A549 (cell line): ENCODE data around the gene RNF34. TPM values are rescaled to one million over a fixed set of nuclear protein-coding genes. Genes with fewer than 3 reads are reported as not detected.

Experiments
- ATAC-seq, 2 experiments: fragments of 200-7000 bp in 1 of 2; fragments of >200 bp in 1 of 2; cut with Nextera tagmentation in 1 of 2; cut with Tn5 transposase in 1 of 2; 3 replicates each; pipeline versions ENCODE4 v1.8.0 to v1.9.1; 2018 to 2020; ENCODE audit warnings: mild to moderate bottlenecking in 1 of 2, moderate library complexity in 1 of 2
- CTCF ChIA-PET: fragments of 300-600 bp; sonication (Branson Sonifier 250); formaldehyde crosslinking; extraction: SDS; loops from one replicate; lab custom pipeline; 2021; ENCODE audit warnings: antibody characterized with exemption, inconsistent platforms; lab: Yijun Ruan, JAX
- POLR2A ChIA-PET: fragments of 350-600 bp; formaldehyde crosslinking; extraction: SDS; loops from one replicate; lab custom pipeline; 2021; ENCODE audit warnings: antibody characterized with exemption, inconsistent platforms; lab: Yijun Ruan, JAX
- DNase-seq, 2 experiments: peaks; one replicate each; pipeline versions ENCODE4 v3.0.0 to v3.0.0-alpha.2; 2011 to 2016; ENCODE audit warnings: low read depth in 1 of 2, low spot score in 1 of 2
- FAIRE-seq: peaks from 2 replicates; lab custom pipeline; 2011; peaks lifted over from hg19 to GRCh38; lab: Jason Lieb, UNC
- H3K27ac ChIP-seq, 2 experiments: fragments of >200 bp; sonication (Bioruptor Twin); formaldehyde crosslinking; 3 replicates each; pipeline ENCODE4 v1.5.1; 2016 to 2017
- H3K4me1 ChIP-seq: fragments of >200 bp; sonication (Bioruptor Twin); formaldehyde crosslinking; 3 replicates; pipeline ENCODE4 v1.6.1; 2016
- H3K4me2 ChIP-seq: fragments of >200 bp; sonication (Bioruptor Twin); formaldehyde crosslinking; 3 replicates; pipeline ENCODE4 v1.6.1; 2016
- H3K4me3 ChIP-seq: fragments of >200 bp; sonication (Bioruptor Twin); formaldehyde crosslinking; 3 replicates; pipeline ENCODE4 v1.5.1; 2016
- H3K9me3 ChIP-seq: fragments of >200 bp; sonication (Bioruptor Twin); formaldehyde crosslinking; 3 replicates; pipeline ENCODE4 v1.6.1; 2016
- ATOH8 ChIP-seq: fragments of 250-450 bp; sonication (Bioruptor Pico); IDR thresholded peaks from 2 replicates; pipeline ENCODE4 v1.5.0; 2020; ENCODE audit warnings: low read depth, mild to moderate bottlenecking, moderate library complexity
- EHF ChIP-seq: fragments of 250-450 bp; sonication (Bioruptor Pico); IDR thresholded peaks from 2 replicates; pipeline ENCODE4 v1.5.0; 2020; ENCODE audit warnings: mild to moderate bottlenecking
- FOSL2 ChIP-seq, 2 experiments: fragments of 450-650 bp in 1 of 2; fragments of >200 bp in 1 of 2; sonication (Bioruptor Twin) in 1 of 2; formaldehyde crosslinking; IDR thresholded peaks; 2 replicates each; pipeline versions ENCODE4 v1.5.0 to v1.6.1; 2016 to 2020; ENCODE audit warnings: mild to moderate bottlenecking in 1 of 2, moderate library complexity in 1 of 2
- FOXS1 ChIP-seq: fragments of 250-450 bp; sonication (Bioruptor Pico); IDR thresholded peaks from 2 replicates; pipeline ENCODE4 v1.5.0; 2020; ENCODE audit warnings: mild to moderate bottlenecking, moderate library complexity
- HDAC2 ChIP-seq: fragments of 200-600 bp; sonication (generic); IDR thresholded peaks from 2 replicates; pipeline ENCODE4 v1.6.1; 2016
- HOXA7 ChIP-seq: fragments of 250-450 bp; sonication (Bioruptor Pico); IDR thresholded peaks from 2 replicates; pipeline ENCODE4 v1.5.0; 2020; ENCODE audit warnings: mild to moderate bottlenecking, moderate library complexity
- HOXB5 ChIP-seq: fragments of 250-450 bp; sonication (Bioruptor Pico); IDR thresholded peaks from 2 replicates; pipeline ENCODE4 v1.5.0; 2020; ENCODE audit warnings: mild to moderate bottlenecking, moderate library complexity
- MAZ ChIP-seq: fragments of 150-350 bp; IDR thresholded peaks from 2 replicates; pipeline ENCODE4 v1.6.1; 2014; ENCODE audit warnings: antibody characterized with exemption, low read depth, low read length, borderline replicate concordance
- NPAS2 ChIP-seq: fragments of 250-450 bp; sonication (Bioruptor Pico); IDR thresholded peaks from 2 replicates; pipeline ENCODE4 v1.8.0; 2022; ENCODE audit warnings: mild to moderate bottlenecking, moderate library complexity, borderline replicate concordance
- NR3C1 ChIP-seq: fragments of >200 bp; sonication (Bioruptor Twin); formaldehyde crosslinking; IDR thresholded peaks from 3 replicates; pipeline ENCODE4 v1.6.1; 2017
- PHF8 ChIP-seq: fragments of 200-600 bp; sonication (generic); IDR thresholded peaks from 2 replicates; pipeline ENCODE4 v1.6.1; 2016; ENCODE audit warnings: low read depth, mild to moderate bottlenecking, antibody characterized with exemption, moderate library complexity, borderline replicate concordance
- POLR2AphosphoS2 ChIP-seq: conservative IDR thresholded peaks from 2 replicates; pipeline ENCODE4 v1.6.1; 2012; ENCODE audit warnings: low read length, improper control_type of control experiment, inconsistent platforms
- RAD21 ChIP-seq, 2 experiments: fragments of >200 bp in 1 of 2; sonication (Bioruptor Twin) in 1 of 2; formaldehyde crosslinking in 1 of 2; IDR thresholded peaks in 1 of 2; conservative IDR thresholded peaks in 1 of 2; 2 replicates in 1 of 2; 3 replicates in 1 of 2; pipeline ENCODE4 v1.6.1; 2012 to 2018; ENCODE audit warnings: inconsistent platforms in 1 of 2
- SREBF2 ChIP-seq: fragments of 450-650 bp; IDR thresholded peaks from 2 replicates; pipeline ENCODE4 v1.6.1; 2014; ENCODE audit warnings: mild to moderate bottlenecking, moderate library complexity
- ZFP36 ChIP-seq: fragments of 450-650 bp; IDR thresholded peaks from 2 replicates; pipeline ENCODE4 v1.6.1; 2014; ENCODE audit warnings: borderline replicate concordance; ENCODE audit not compliant: partially characterized antibody
- WGBS: methylation state at CpG from one replicate; pipeline ENCODE4 v1.1.6; 2017; ENCODE audit errors: missing lambda C conversion rate; 5-methylcytosine and 5-hydroxymethylcytosine counted together
- polyA plus RNA-seq, 4 experiments: library from polyadenylated mRNA; depleted of rRNA in 3 of 4; stranded (reverse); fragments of >200 nt; fragmentation: RNase III in 1 of 4; extraction: RNeasy Plus Mini Kit Qiagen cat#74134 plus additional on column Dnase treatment in 1 of 4; gene quantifications; 2 replicates in 3 of 4; 3 replicates in 1 of 4; pipeline ENCODE4 v1.2.3, GENCODE V29; 2011 to 2017
- TF ChIP-seq, protein P1 (sequence below): IDR thresholded peaks from 2 replicates; pipeline ENCODE4 v1.6.1; 2012
- TF ChIP-seq, protein P2 (sequence below): fragments of >200 bp; sonication (Bioruptor Twin); formaldehyde crosslinking; IDR thresholded peaks from 3 replicates; pipeline ENCODE4 v1.5.1; 2016
- TF ChIP-seq, protein P3 (sequence below): fragments of >200 bp; sonication (Bioruptor Twin); formaldehyde crosslinking; IDR thresholded peaks from 2 replicates; pipeline ENCODE4 v1.6.1; 2016
- TF ChIP-seq, protein P4 (sequence below): fragments of 200-600 bp; sonication (generic); IDR thresholded peaks from 2 replicates; pipeline ENCODE4 v1.6.1; 2016; ENCODE audit warnings: antibody characterized with exemption, mild to moderate bottlenecking, moderate library complexity
- TF ChIP-seq, protein P5 (sequence below): fragments of 250-450 bp; sonication (Bioruptor Pico); IDR thresholded peaks from 2 replicates; pipeline ENCODE4 v1.5.0; 2021; ENCODE audit warnings: mild to moderate bottlenecking, moderate library complexity, borderline replicate concordance

Gene RNF34
- polyA plus RNA-seq, 2 of the 4 experiments (the other 2 are of a cell fraction) = 44.5 to 59.4 TPM

GRCh38 chr12:121390856-121391255 is 9.1 kb upstream of the RNF34 start:
- Histone ChIP-seq H3K9me3 (no peaks in the 10 kb centered on the region), H3K27ac (no peak overlapping the region), H3K4me1 (peaks cover 7% of the 10 kb centered on the region; the same call in 2 of the 3 replicates), H3K4me3 (no peak overlapping the region), H3K4me2 (no peak overlapping the region)
- 80% methylated on average over 2 of the region's 2 CpGs for WGBS
- TF ChIP-seq, protein P1, sequence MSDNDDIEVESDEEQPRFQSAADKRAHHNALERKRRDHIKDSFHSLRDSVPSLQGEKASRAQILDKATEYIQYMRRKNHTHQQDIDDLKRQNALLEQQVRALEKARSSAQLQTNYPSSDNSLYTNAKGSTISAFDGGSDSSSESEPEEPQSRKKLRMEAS = no peak
- TF ChIP-seq ZFP36 (no peak), ATOH8 (CRISPR knock-in tag) (no peak), NR3C1 (no peak), RAD21 (conservative IDR thresholded peaks at IDR 0.05 in 1 of 2, IDR thresholded peaks at IDR 0.05 in 1 of 2) (no peak), HOXA7 (no peak), HDAC2 (no peak), EHF (CRISPR knock-in tag) (no peak), HOXB5 (no peak), PHF8 (no peak), NPAS2 (CRISPR knock-in tag) (no peak), SREBF2 (no peak), POLR2AphosphoS2 (no peak), MAZ (no peak), FOXS1 (CRISPR knock-in tag) (no peak), FOSL2 (IDR thresholded peaks at IDR 0.05) (no peak), FOSL2 (CRISPR knock-in tag; IDR thresholded peaks at IDR 0.05) (no peak)
- TF ChIP-seq, protein P2, sequence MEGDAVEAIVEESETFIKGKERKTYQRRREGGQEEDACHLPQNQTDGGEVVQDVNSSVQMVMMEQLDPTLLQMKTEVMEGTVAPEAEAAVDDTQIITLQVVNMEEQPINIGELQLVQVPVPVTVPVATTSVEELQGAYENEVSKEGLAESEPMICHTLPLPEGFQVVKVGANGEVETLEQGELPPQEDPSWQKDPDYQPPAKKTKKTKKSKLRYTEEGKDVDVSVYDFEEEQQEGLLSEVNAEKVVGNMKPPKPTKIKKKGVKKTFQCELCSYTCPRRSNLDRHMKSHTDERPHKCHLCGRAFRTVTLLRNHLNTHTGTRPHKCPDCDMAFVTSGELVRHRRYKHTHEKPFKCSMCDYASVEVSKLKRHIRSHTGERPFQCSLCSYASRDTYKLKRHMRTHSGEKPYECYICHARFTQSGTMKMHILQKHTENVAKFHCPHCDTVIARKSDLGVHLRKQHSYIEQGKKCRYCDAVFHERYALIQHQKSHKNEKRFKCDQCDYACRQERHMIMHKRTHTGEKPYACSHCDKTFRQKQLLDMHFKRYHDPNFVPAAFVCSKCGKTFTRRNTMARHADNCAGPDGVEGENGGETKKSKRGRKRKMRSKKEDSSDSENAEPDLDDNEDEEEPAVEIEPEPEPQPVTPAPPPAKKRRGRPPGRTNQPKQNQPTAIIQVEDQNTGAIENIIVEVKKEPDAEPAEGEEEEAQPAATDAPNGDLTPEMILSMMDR = no peak
- TF ChIP-seq, protein P3, sequence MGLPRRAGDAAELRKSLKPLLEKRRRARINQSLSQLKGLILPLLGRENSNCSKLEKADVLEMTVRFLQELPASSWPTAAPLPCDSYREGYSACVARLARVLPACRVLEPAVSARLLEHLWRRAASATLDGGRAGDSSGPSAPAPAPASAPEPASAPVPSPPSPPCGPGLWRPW = no peak
- TF ChIP-seq, protein P4, sequence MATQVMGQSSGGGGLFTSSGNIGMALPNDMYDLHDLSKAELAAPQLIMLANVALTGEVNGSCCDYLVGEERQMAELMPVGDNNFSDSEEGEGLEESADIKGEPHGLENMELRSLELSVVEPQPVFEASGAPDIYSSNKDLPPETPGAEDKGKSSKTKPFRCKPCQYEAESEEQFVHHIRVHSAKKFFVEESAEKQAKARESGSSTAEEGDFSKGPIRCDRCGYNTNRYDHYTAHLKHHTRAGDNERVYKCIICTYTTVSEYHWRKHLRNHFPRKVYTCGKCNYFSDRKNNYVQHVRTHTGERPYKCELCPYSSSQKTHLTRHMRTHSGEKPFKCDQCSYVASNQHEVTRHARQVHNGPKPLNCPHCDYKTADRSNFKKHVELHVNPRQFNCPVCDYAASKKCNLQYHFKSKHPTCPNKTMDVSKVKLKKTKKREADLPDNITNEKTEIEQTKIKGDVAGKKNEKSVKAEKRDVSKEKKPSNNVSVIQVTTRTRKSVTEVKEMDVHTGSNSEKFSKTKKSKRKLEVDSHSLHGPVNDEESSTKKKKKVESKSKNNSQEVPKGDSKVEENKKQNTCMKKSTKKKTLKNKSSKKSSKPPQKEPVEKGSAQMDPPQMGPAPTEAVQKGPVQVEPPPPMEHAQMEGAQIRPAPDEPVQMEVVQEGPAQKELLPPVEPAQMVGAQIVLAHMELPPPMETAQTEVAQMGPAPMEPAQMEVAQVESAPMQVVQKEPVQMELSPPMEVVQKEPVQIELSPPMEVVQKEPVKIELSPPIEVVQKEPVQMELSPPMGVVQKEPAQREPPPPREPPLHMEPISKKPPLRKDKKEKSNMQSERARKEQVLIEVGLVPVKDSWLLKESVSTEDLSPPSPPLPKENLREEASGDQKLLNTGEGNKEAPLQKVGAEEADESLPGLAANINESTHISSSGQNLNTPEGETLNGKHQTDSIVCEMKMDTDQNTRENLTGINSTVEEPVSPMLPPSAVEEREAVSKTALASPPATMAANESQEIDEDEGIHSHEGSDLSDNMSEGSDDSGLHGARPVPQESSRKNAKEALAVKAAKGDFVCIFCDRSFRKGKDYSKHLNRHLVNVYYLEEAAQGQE = no peak
- TF ChIP-seq, protein P5, sequence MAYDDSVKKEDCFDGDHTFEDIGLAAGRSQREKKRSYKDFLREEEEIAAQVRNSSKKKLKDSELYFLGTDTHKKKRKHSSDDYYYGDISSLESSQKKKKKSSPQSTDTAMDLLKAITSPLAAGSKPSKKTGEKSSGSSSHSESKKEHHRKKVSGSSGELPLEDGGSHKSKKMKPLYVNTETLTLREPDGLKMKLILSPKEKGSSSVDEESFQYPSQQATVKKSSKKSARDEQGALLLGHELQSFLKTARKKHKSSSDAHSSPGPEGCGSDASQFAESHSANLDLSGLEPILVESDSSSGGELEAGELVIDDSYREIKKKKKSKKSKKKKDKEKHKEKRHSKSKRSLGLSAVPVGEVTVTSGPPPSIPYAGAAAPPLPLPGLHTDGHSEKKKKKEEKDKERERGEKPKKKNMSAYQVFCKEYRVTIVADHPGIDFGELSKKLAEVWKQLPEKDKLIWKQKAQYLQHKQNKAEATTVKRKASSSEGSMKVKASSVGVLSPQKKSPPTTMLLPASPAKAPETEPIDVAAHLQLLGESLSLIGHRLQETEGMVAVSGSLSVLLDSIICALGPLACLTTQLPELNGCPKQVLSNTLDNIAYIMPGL (CRISPR knock-in tag) = no peak
- ATAC-seq = no peak
- ChIA-PET CTCF (no interaction called here), POLR2A (no interaction called here)
- DNase-seq = no peak
- no peak for FAIRE-seq
